ENCODE results near the gene TUBGCP6.
A peak's percentile ranks its signal among the peaks of the same experiment; 100 is the strongest.
"Not testable (repeated sequence)": the region's sequence is repeated elsewhere in the genome, so short reads cannot be mapped to it uniquely, and the experiment has no call there.

The TUBGCP6 gene

GRCh38 chr22:50177537-50178470, 67.0 kb downstream of the TUBGCP6 start:
- no peak for DNase-seq

GRCh38 chr22:50176850-50177536, 67.8 kb downstream of the TUBGCP6 start:
- no peak for DNase-seq

GRCh38 chr22:50175921-50176849, 68.6 kb downstream of the TUBGCP6 start:
- no peak for DNase-seq

- no peak for DNase-seq
These were observed 69.7 kb downstream of the TUBGCP6 start for GRCh38 chr22:50175191-50175461.

- no peak for DNase-seq
These were observed 70.2 kb downstream of the TUBGCP6 start for GRCh38 chr22:50174382-50175190.

GRCh38 chr22:50173983-50174355, 70.9 kb downstream of the TUBGCP6 start:
- no peak for DNase-seq

GRCh38 chr22:50173311-50173982, 71.4 kb downstream of the TUBGCP6 start:
- DNase-seq: no peak

- no peak for DNase-seq
These were observed 72.8 kb downstream of the TUBGCP6 start for GRCh38 chr22:50171965-50172421.

GRCh38 chr22:50171319-50171964, 73.4 kb downstream of the TUBGCP6 start:
- no peak for DNase-seq

- peak; percentile 54 for DNase-seq
These were observed 74.1 kb downstream of the TUBGCP6 start, which contains the start of gene PANX2 for GRCh38 chr22:50170453-50171318. TSS of gene PANX2 (plus strand) at chr22:50170731. CDS start at chr22:50170731, 0 bp downstream.

GRCh38 chr22:50169774-50170341, 75.0 kb downstream of the TUBGCP6 start:
- peak; percentile 49 for DNase-seq

GRCh38 chr22:50169181-50169759, 75.6 kb downstream of the TUBGCP6 start:
- DNase-seq: no peak

- DNase-seq: not testable (repeated sequence)
These were observed 76.2 kb downstream of the TUBGCP6 start for GRCh38 chr22:50168490-50169180.

- no peak for DNase-seq
These were observed 76.9 kb downstream of the TUBGCP6 start for GRCh38 chr22:50167689-50168489.
